Left lung (tissue), 10 donors: ENCODE data around the gene PPM1E. TPM values are rescaled to one million over a fixed set of nuclear protein-coding genes. Genes with fewer than 3 reads are reported as not detected.

Source experiments
- ATAC-seq: fragments of 200-7000 bp; cut with Tn5 transposase; one replicate; pipeline ENCODE4 v1.9.1; 2020; ENCODE audit warnings: moderate library complexity
- DNase-seq, 4 donors: peaks; one replicate each; pipeline ENCODE4 v3.0.0-alpha.2; 2013 to 2020
- H3K27ac ChIP-seq, 2 donors: fragments of 200-600 bp; sonication (generic) in 1 of 2; one replicate each; pipeline versions ENCODE4 v1.5.0 to v1.8.0; 2020 to 2021
- H3K27me3 ChIP-seq, 2 donors: fragments of 200-600 bp; sonication (generic) in 1 of 2; one replicate each; pipeline versions ENCODE4 v1.5.0 to v1.8.0; 2020 to 2021
- H3K36me3 ChIP-seq, 2 donors: fragments of 200-600 bp; sonication (generic) in 1 of 2; one replicate each; pipeline versions ENCODE4 v1.5.0 to v1.8.0; 2020 to 2021
- H3K4me1 ChIP-seq, 2 donors: fragments of 200-600 bp; one replicate each; pipeline ENCODE4 v1.8.0; 2021
- H3K4me3 ChIP-seq, 2 donors: fragments of 200-600 bp; sonication (generic) in 1 of 2; one replicate each; pipeline versions ENCODE4 v1.5.0 to v1.8.0; 2020 to 2021; ENCODE audit warnings: mild to moderate bottlenecking in 1 of 2
- H3K9me3 ChIP-seq, 2 donors: fragments of 200-600 bp; sonication (generic) in 1 of 2; one replicate each; pipeline versions ENCODE4 v1.5.0 to v1.8.0; 2020 to 2021
- CTCF ChIP-seq, 2 donors: fragments of 200-600 bp; sonication (generic) in 1 of 2; IDR thresholded peaks; one replicate each; pipeline versions ENCODE4 v1.5.0 to v1.8.0; 2021; ENCODE audit warnings: antibody characterized with exemption in 2 of 2
- intact Hi-C, 2 donors: fragments of 100-400 bp; cut with DNase I; formaldehyde crosslinking; loops; one replicate each; pipeline versions ENCODE4 v1.11.2 to v1.14.2; 2022
- polyA plus RNA-seq, 6 donors: library from polyadenylated mRNA; unstranded; fragments of 120-200 nt; gene quantifications; one replicate each; pipeline ENCODE4 v1.2.1, GENCODE V29; 2013; ENCODE audit not compliant: insufficient read length in 6 of 6
- total RNA-seq, 2 donors: library from RNA; stranded (reverse); fragmentation: NEBNext Ultra II Directional; extraction: Animal tissue kit (Norgen Biotek cat#: 25700); gene quantifications; one replicate each; pipeline ENCODE4 v1.2.1, GENCODE V29; 2021
- donor health status: DM: no; HTN: yes; CAD: no.
- donor health status: DM: no; HTN: no; CAD: no.

PPM1E gene
- total and polyA plus RNA-seq, 8 donors: 0.21 to 0.68 (median 0.40) TPM

- intact Hi-C loops: no loop called here
- DNase-seq (no peak), ATAC-seq (peak; percentile 44)
- Histone ChIP-seq H3K27me3 (peaks cover 34 to 95% of the 10 kb centered on the region in 2 donors), H3K9me3 (no peaks in the 10 kb centered on the region), H3K36me3 (no peaks in the 10 kb centered on the region), H3K4me1 (peaks cover 7 to 17% of the 10 kb centered on the region in 2 donors), H3K27ac (no peak overlapping the region), H3K4me3 (peak overlapping the region; percentile 38 to 46)
- TF ChIP-seq CTCF (IDR thresholded peaks at IDR 0.05): no peak
These were observed 850 bp downstream of the PPM1E start for GRCh38 chr17:58756246-58757161.

- Histone ChIP-seq H3K27ac (no peak overlapping the region), H3K4me1 (peaks cover 7 to 17% of the 10 kb centered on the region in 2 donors), H3K36me3 (no peaks in the 10 kb centered on the region), H3K4me3 (no peak overlapping the region), H3K9me3 (no peaks in the 10 kb centered on the region), H3K27me3 (peaks cover 34 to 92% of the 10 kb centered on the region in 2 donors)
- DNase-seq (no peak), ATAC-seq (no peak)
- no peak for TF ChIP-seq CTCF (IDR thresholded peaks at IDR 0.05)
- intact Hi-C loops: no loop called here
These were observed 1.5 kb downstream of the PPM1E start for GRCh38 chr17:58757162-58757613.

- Histone ChIP-seq H3K4me3 (no peak overlapping the region), H3K27me3 (peaks cover 34 to 86% of the 10 kb centered on the region in 2 donors), H3K36me3 (no peaks in the 10 kb centered on the region), H3K27ac (no peak overlapping the region), H3K9me3 (no peaks in the 10 kb centered on the region), H3K4me1 (peaks cover 7 to 17% of the 10 kb centered on the region in 2 donors)
- ATAC-seq (no peak), DNase-seq (no peak)
- intact Hi-C loops: no loop called here
- TF ChIP-seq CTCF (IDR thresholded peaks at IDR 0.05): no peak
These were observed 3.2 kb downstream of the PPM1E start for GRCh38 chr17:58758890-58759289.

- ATAC-seq: no peak
- intact Hi-C loops: no loop called here
- peaks cover 34 to 79% of the 10 kb centered on the region in 2 donors for H3K27me3 ChIP-seq
- peaks cover 7 to 17% of the 10 kb centered on the region in 2 donors for H3K4me1 ChIP-seq
- no peak overlapping the region for H3K27ac ChIP-seq
- DNase-seq: no peak
- no peaks in the 10 kb centered on the region for H3K36me3 ChIP-seq
- H3K4me3 ChIP-seq: no peak overlapping the region
- no peaks in the 10 kb centered on the region for H3K9me3 ChIP-seq
- TF ChIP-seq CTCF (IDR thresholded peaks at IDR 0.05): no peak
These were observed 3.9 kb downstream of the PPM1E start for GRCh38 chr17:58759522-58759921.

- DNase-seq (no peak), ATAC-seq (no peak)
- intact Hi-C loops: no loop called here
- no peak for TF ChIP-seq CTCF (IDR thresholded peaks at IDR 0.05)
- peaks cover 7 to 16% of the 10 kb centered on the region in 2 donors for H3K4me1 ChIP-seq
- no peak overlapping the region for H3K4me3 ChIP-seq
- no peaks in the 10 kb centered on the region for H3K36me3 ChIP-seq
- H3K27me3 ChIP-seq: peaks cover 34 to 72% of the 10 kb centered on the region in 2 donors
- H3K27ac ChIP-seq: no peak overlapping the region
- no peaks in the 10 kb centered on the region for H3K9me3 ChIP-seq
These were observed 4.6 kb downstream of the PPM1E start for GRCh38 chr17:58760248-58760647.
